ENCODE measurements around the gene LSAMP. TPM values are rescaled to one million over a fixed set of nuclear protein-coding genes. Genes with fewer than 3 reads are reported as not detected.

LSAMP gene
- total RNA-seq, 1 donor from 2014 or later, result 1.1 TPM

DNA sequence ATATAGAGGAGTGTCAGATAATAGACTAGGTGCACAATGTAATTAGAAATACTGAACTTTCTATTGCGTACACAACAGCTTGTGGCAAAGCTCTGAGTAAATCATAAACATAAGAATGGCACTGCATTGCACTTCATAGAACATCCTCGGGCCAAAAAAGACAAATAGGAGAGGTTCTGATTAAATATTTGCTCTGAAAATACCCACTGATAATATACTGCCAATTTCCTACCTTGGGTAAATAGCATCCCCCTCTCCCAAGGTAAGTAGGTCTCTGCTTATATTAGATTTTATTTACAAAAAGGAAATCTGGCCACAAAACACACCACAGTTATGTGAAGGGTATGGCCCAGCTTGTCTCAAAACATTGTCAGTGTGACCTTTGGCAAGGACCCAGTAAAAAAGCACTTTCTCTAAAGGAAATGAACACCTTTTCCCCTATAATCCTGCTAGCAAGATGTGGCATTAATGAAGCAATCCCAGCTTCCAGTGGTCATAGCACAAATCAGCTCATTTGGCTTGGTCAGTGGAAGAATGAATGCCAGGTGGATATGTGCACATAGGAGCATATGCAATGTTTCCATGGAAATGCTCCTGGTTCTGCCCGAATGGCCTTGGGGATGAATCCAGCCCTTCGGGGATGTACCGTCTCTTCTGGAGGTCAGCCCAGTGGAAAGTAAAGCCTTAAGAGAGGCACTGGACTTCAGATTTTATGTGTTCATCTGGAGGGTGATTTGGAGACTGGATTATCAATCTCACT is 315.9 kb downstream of the LSAMP start:
- H3K36me3 Mint-ChIP-seq (ENCODE audit: low read depth), result no peaks in the 10 kb centered on the region
- TF ChIP-seq, protein P1, sequence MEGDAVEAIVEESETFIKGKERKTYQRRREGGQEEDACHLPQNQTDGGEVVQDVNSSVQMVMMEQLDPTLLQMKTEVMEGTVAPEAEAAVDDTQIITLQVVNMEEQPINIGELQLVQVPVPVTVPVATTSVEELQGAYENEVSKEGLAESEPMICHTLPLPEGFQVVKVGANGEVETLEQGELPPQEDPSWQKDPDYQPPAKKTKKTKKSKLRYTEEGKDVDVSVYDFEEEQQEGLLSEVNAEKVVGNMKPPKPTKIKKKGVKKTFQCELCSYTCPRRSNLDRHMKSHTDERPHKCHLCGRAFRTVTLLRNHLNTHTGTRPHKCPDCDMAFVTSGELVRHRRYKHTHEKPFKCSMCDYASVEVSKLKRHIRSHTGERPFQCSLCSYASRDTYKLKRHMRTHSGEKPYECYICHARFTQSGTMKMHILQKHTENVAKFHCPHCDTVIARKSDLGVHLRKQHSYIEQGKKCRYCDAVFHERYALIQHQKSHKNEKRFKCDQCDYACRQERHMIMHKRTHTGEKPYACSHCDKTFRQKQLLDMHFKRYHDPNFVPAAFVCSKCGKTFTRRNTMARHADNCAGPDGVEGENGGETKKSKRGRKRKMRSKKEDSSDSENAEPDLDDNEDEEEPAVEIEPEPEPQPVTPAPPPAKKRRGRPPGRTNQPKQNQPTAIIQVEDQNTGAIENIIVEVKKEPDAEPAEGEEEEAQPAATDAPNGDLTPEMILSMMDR (IDR thresholded peaks at IDR 0.05), result no peak
- H3K9me3 Mint-ChIP-seq (ENCODE audit: low read depth), result no peaks in the 10 kb centered on the region
- H3K4me1 Mint-ChIP-seq (ENCODE audit: low read depth), result no peaks in the 10 kb centered on the region
- no peak overlapping the region for H3K4me3 Mint-ChIP-seq (ENCODE audit: unreplicated experiment)
- no peak overlapping the region for H3K27ac Mint-ChIP-seq (ENCODE audit: unreplicated experiment)
- DNase-seq (ENCODE audit: low spot score), result no peak
- no peaks in the 10 kb centered on the region for H3K27me3 Mint-ChIP-seq (ENCODE audit: low read depth)

DNA sequence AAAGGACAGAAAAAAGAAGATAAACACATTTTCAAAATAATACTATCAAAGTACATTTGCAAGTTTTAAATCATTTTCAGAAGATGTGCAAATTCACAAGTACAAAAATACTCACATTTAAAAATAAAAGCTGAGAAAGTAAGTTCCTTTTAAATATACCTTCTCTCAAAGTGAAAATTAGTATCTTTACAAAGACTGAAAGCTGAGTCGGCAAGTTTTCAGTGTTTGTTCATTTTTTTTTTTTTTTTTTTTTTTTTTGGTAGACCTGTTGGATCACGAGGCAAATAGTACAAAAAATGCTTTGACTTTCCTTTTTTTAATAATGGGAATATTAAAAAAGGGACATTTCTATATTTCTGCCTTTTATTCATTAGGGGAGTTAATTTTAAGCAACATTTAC is 317.8 kb downstream of the LSAMP start:
- Mint-ChIP-seq H3K27me3 (ENCODE audit: low read depth) (no peaks in the 10 kb centered on the region), H3K4me3 (ENCODE audit: unreplicated experiment) (no peak overlapping the region), H3K9me3 (ENCODE audit: low read depth) (no peaks in the 10 kb centered on the region), H3K36me3 (ENCODE audit: low read depth) (no peaks in the 10 kb centered on the region), H3K4me1 (ENCODE audit: low read depth) (no peaks in the 10 kb centered on the region), H3K27ac (ENCODE audit: unreplicated experiment) (no peak overlapping the region)
- TF ChIP-seq, protein P1 (IDR thresholded peaks at IDR 0.05), result no peak
- no peak for DNase-seq (ENCODE audit: low spot score)

DNA sequence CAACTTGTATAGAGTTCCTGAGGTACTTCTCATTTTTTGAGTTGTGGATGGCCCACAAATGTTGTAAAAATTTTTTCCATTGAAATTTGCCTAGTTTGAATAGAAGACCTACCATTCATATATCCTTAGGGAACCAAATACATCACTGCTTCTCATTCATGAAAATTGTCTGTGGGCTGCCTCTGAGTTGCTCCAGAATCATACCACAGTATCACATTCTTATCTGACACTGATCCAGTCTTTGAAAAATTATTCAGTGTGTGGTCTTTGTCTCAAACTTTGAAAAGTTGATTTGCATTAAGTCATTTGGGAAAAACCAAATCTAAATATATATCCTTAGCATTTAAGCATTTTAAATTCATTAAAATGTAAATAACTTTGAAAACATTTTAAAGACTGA is 321.1 kb downstream of the LSAMP start:
- no peak for DNase-seq (ENCODE audit: low spot score)
- Mint-ChIP-seq H3K9me3 (ENCODE audit: low read depth) (no peaks in the 10 kb centered on the region), H3K27me3 (ENCODE audit: low read depth) (no peaks in the 10 kb centered on the region), H3K27ac (ENCODE audit: unreplicated experiment) (no peak overlapping the region), H3K4me1 (ENCODE audit: low read depth) (no peaks in the 10 kb centered on the region), H3K36me3 (ENCODE audit: low read depth) (no peaks in the 10 kb centered on the region), H3K4me3 (ENCODE audit: unreplicated experiment) (no peak overlapping the region)
- TF ChIP-seq, protein P1 (IDR thresholded peaks at IDR 0.05), result no peak

DNA sequence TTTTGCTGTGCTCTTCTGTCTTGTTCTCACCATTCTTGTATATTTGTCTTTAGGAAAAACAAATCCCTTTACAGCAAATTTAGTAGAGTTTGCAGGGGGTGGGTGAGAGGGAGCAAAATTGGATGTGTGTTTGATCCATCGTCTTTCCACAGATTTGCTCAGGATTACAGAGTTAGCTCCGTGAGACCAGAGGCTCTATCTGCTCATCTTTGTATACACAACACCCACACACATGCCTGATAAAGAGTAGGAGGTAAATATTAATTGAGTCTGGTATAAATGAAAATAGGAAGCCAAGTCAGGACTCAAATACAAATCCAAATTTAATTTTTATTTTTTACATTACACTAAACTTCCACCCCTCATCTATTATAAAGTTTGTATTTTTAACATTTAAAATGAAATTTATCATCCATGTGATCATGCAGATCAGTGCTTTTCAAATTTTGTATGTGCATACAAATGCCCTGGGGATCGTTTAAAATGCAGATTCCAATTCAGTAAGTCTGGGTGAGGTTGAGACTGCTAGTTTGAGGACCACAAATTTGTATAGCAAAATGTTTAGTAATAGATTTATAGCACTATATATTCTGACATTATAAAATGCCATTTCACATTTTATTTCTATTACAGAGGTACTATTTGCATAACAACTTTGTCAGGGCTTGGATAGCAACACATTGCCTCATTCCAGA is 326.7 kb downstream of the LSAMP start:
- Mint-ChIP-seq H3K9me3 (ENCODE audit: low read depth) (no peaks in the 10 kb centered on the region), H3K4me3 (ENCODE audit: unreplicated experiment) (no peak overlapping the region), H3K27me3 (ENCODE audit: low read depth) (no peaks in the 10 kb centered on the region), H3K27ac (ENCODE audit: unreplicated experiment) (no peak overlapping the region), H3K4me1 (ENCODE audit: low read depth) (peaks cover 6% of the 10 kb centered on the region), H3K36me3 (ENCODE audit: low read depth) (no peaks in the 10 kb centered on the region)
- DNase-seq (ENCODE audit: low spot score), result no peak
- TF ChIP-seq, protein P1 (IDR thresholded peaks at IDR 0.05), result no peak

DNA sequence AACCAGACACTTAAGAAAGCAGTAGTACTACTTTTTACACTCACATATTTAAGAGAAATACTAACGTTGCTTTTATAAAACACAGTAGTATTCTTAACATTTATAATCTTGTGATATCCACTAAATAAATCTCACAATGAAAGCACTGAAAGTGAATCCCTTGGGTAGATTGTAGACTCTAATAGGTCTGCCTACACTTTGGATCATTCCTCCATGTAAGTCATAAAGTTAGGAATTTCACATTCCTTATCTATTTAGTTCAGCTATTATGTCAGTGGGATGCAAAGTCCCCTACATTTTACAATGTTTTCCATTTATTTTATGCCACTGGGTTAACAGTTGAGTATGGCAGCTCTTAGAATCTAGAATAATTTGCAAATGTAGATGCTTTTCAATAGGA is 330.7 kb downstream of the LSAMP start:
- Mint-ChIP-seq H3K4me3 (ENCODE audit: unreplicated experiment) (no peak overlapping the region), H3K4me1 (ENCODE audit: low read depth) (peaks cover 13% of the 10 kb centered on the region), H3K27me3 (ENCODE audit: low read depth) (no peaks in the 10 kb centered on the region), H3K9me3 (ENCODE audit: low read depth) (no peaks in the 10 kb centered on the region), H3K27ac (ENCODE audit: unreplicated experiment) (no peak overlapping the region), H3K36me3 (ENCODE audit: low read depth) (no peaks in the 10 kb centered on the region)
- no peak for DNase-seq (ENCODE audit: low spot score)
- TF ChIP-seq, protein P1 (IDR thresholded peaks at IDR 0.05), result no peak
